Endothelial cell of umbilical vein (primary cell): ENCODE measurements around the gene KCNK16. TPM values are rescaled to one million over a fixed set of nuclear protein-coding genes. Genes with fewer than 3 reads are reported as not detected.

ENCODE experiments used
- BruUV-seq: library from RNA; stranded (reverse); fragments of 400-500 nt; replicated peaks from 2 replicates; lab custom pipeline; 2021; lab: Mats Ljungman, UMichigan
- CTCF ChIA-PET: fragments of 300-600, 350-600 bp; sonication (Branson Sonifier 250); formaldehyde crosslinking; loops from one replicate; lab custom pipeline; 2021; ENCODE audit warnings: antibody characterized with exemption, inconsistent platforms; lab: Charles Lee
- POLR2A ChIA-PET: fragments of 300-600, 350-600 bp; sonication (Branson Sonifier 250); formaldehyde crosslinking; loops from one replicate; lab custom pipeline; 2021; ENCODE audit warnings: antibody characterized with exemption, inconsistent platforms; lab: Charles Lee
- DNase-seq: peaks from one replicate; pipeline ENCODE4 v3.0.0-alpha.2; 2011; ENCODE audit warnings: low read depth, low spot score
- FAIRE-seq: peaks from 2 replicates; lab custom pipeline; 2011; peaks lifted over from hg19 to GRCh38; lab: Jason Lieb, UNC
- H2AFZ ChIP-seq: 2 replicates; pipeline ENCODE4 v1.6.0; 2012; ENCODE audit warnings: low read depth, low read length, control low read depth, inconsistent platforms
- H3K27ac ChIP-seq: 2 replicates; pipeline ENCODE4 v1.5.1; 2011; ENCODE audit warnings: low read depth, mild to moderate bottlenecking, control low read depth, low read length, moderate library complexity; ENCODE audit not compliant: insufficient read depth
- H3K27me3 ChIP-seq, 2 experiments: 2 replicates each; pipeline versions ENCODE4 v1.6.0 to v1.6.1; 2011; ENCODE audit warnings: low read length in 2 of 2, mixed read lengths in 1 of 2; ENCODE audit not compliant: control insufficient read depth in 2 of 2, insufficient read depth in 2 of 2
- H3K36me3 ChIP-seq, 2 experiments: 2 replicates in 1 of 2; 3 replicates in 1 of 2; pipeline ENCODE4 v1.5.1; 2011; ENCODE audit warnings: low read length in 2 of 2, mild to moderate bottlenecking in 1 of 2, moderate library complexity in 1 of 2; ENCODE audit not compliant: control insufficient read depth in 2 of 2, insufficient read depth in 2 of 2; ENCODE audit errors: extremely low read depth in 1 of 2
- H3K4me1 ChIP-seq: 3 replicates; pipeline ENCODE4 v1.5.1; 2011; ENCODE audit warnings: mild to moderate bottlenecking, low read length; ENCODE audit not compliant: control insufficient read depth, insufficient read depth; ENCODE audit errors: extremely low read depth
- H3K4me2 ChIP-seq: 2 replicates; pipeline ENCODE4 v1.6.1; 2011; ENCODE audit warnings: low read length, control low read depth, mixed read lengths; ENCODE audit not compliant: insufficient read depth
- H3K4me3 ChIP-seq, 3 experiments: fragments of 200-600 bp in 1 of 3; sonication (generic), shearing (Covaris generic) in 1 of 3; replicated peaks in 1 of 3; 2 replicates each; pipeline ENCODE4 v1.5.1; 2011 to 2016; ENCODE audit warnings: control low read depth in 3 of 3, low read length in 3 of 3, mild to moderate bottlenecking in 2 of 3, inconsistent platforms in 1 of 3, low read depth in 1 of 3, moderate library complexity in 1 of 3; ENCODE audit not compliant: insufficient read depth in 1 of 3
- H3K79me2 ChIP-seq: 2 replicates; pipeline ENCODE4 v1.6.0; 2012; ENCODE audit warnings: low read length, inconsistent platforms; ENCODE audit not compliant: control insufficient read depth, insufficient read depth
- H3K9ac ChIP-seq: replicated peaks from 2 replicates; pipeline ENCODE3; 2011; ENCODE audit warnings: low read length, control low read depth; ENCODE audit not compliant: insufficient read depth; ENCODE audit errors: extremely low read depth
- H3K9me1 ChIP-seq: replicated peaks from 3 replicates; pipeline ENCODE4 v1.6.0; 2011; ENCODE audit warnings: mild to moderate bottlenecking, low read length; ENCODE audit not compliant: control insufficient read depth, insufficient read depth; ENCODE audit errors: extremely low read depth
- H3K9me3 ChIP-seq: replicated peaks from 2 replicates; pipeline ENCODE4 v1.5.1; 2012; ENCODE audit warnings: low read length, inconsistent platforms; ENCODE audit not compliant: control insufficient read depth, insufficient read depth
- H4K20me1 ChIP-seq: replicated peaks from 2 replicates; pipeline ENCODE3; 2011; ENCODE audit warnings: mild to moderate bottlenecking, low read length; ENCODE audit not compliant: control insufficient read depth, insufficient read depth; ENCODE audit errors: extremely low read depth
- EZH2 ChIP-seq: IDR thresholded peaks from 2 replicates; pipeline ENCODE4 v1.6.1; 2012; ENCODE audit warnings: borderline replicate concordance, low read depth, mild to moderate bottlenecking, moderate library complexity, low read length, inconsistent platforms; ENCODE audit not compliant: severe bottlenecking
- FOS ChIP-seq: IDR thresholded peaks from 2 replicates; pipeline ENCODE4 v1.6.1; 2011; ENCODE audit warnings: mild to moderate bottlenecking, low read length, moderate library complexity, borderline replicate concordance; ENCODE audit not compliant: insufficient read depth
- GATA2 ChIP-seq: IDR thresholded peaks from 2 replicates; pipeline ENCODE4 v1.7.0; 2011; ENCODE audit warnings: low read depth, mild to moderate bottlenecking, moderate library complexity, mixed read lengths, low read length; ENCODE audit not compliant: insufficient read length, insufficient read depth
- JUN ChIP-seq: IDR thresholded peaks from 2 replicates; pipeline ENCODE4 v1.6.1; 2011; ENCODE audit warnings: borderline replicate concordance, low read depth; ENCODE audit not compliant: insufficient read length, insufficient read depth
- MYC ChIP-seq: IDR thresholded peaks from one replicate; pipeline ENCODE4 v1.6.1; 2011; ENCODE audit warnings: mild to moderate bottlenecking, low read depth, low read length
- POLR2A ChIP-seq: IDR thresholded peaks from 2 replicates; pipeline ENCODE4 v1.6.1; 2012; ENCODE audit warnings: low read depth, mild to moderate bottlenecking, control low read depth, low read length
- POLR2AphosphoS5 ChIP-seq: IDR thresholded peaks from 2 replicates; pipeline ENCODE4 v1.6.1; 2012; ENCODE audit warnings: low read depth, mild to moderate bottlenecking, control low read depth, low read length, moderate library complexity; ENCODE audit not compliant: insufficient read depth
- dilution Hi-C: fragments of 300-500 bp; cut with MboI; formaldehyde crosslinking; loops from one replicate; pipeline ENCODE4 v1.15.0; 2019; ENCODE audit warnings: low sequenced_read_pairs; ENCODE audit not compliant: extremely low pct_ligation_motif_present
- intact Hi-C: fragments of 100-400 bp; cut with micrococcal nuclease; formaldehyde crosslinking; loops from one replicate; pipeline ENCODE4 v1.10.0; 2022
- polyA plus RNA-seq, 4 experiments: library from polyadenylated mRNA; depleted of rRNA in 3 of 4; stranded (reverse) in 3 of 4; unstranded in 1 of 4; fragments of >200 nt; gene quantifications; 2 replicates each; pipeline versions ENCODE4 v1.2.1 to v1.2.3, GENCODE V29; 2011 to 2012; ENCODE audit warnings: missing spikeins in 1 of 4
- total RNA-seq: library from RNA; stranded (reverse); gene quantifications from 2 replicates; pipeline ENCODE4 v1.2.3, GENCODE V29; 2021
- TF ChIP-seq, protein P1 (sequence below), 2 donors: IDR thresholded peaks; 1 replicate in 1 of 2; 2 replicates in 1 of 2; pipeline ENCODE4 v1.5.1; 2011; ENCODE audit warnings: low read length in 2 of 2, mild to moderate bottlenecking in 2 of 2, moderate library complexity in 2 of 2, control low read depth in 1 of 2, inconsistent platforms in 1 of 2, low read depth in 1 of 2; ENCODE audit not compliant: insufficient read depth in 1 of 2; ENCODE audit errors: extremely low read depth in 1 of 2
- TF ChIP-seq, protein P2 (sequence below): IDR thresholded peaks from 2 replicates; pipeline ENCODE4 v1.6.1; 2011; ENCODE audit not compliant: insufficient read depth, insufficient read length

KCNK16 gene
- total and polyA plus RNA-seq, 2 donors (not counting 3 experiments of a cell fraction or from before 2014, with no cell fraction given) = not detected

- peaks cover 0 to 2% of the 10 kb centered on the region in 2 experiments for H3K27me3 ChIP-seq
- no peak for DNase-seq
- no peak overlapping the region for H3K4me2 ChIP-seq
- no peaks in the 10 kb centered on the region for H3K79me2 ChIP-seq
- H3K4me1 ChIP-seq = no peaks in the 10 kb centered on the region
- H4K20me1 ChIP-seq = no peaks in the 10 kb centered on the region
- H3K36me3 ChIP-seq = no peaks in the 10 kb centered on the region
- no peak for TF ChIP-seq MYC
- TF ChIP-seq, protein P1, sequence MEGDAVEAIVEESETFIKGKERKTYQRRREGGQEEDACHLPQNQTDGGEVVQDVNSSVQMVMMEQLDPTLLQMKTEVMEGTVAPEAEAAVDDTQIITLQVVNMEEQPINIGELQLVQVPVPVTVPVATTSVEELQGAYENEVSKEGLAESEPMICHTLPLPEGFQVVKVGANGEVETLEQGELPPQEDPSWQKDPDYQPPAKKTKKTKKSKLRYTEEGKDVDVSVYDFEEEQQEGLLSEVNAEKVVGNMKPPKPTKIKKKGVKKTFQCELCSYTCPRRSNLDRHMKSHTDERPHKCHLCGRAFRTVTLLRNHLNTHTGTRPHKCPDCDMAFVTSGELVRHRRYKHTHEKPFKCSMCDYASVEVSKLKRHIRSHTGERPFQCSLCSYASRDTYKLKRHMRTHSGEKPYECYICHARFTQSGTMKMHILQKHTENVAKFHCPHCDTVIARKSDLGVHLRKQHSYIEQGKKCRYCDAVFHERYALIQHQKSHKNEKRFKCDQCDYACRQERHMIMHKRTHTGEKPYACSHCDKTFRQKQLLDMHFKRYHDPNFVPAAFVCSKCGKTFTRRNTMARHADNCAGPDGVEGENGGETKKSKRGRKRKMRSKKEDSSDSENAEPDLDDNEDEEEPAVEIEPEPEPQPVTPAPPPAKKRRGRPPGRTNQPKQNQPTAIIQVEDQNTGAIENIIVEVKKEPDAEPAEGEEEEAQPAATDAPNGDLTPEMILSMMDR (IDR thresholded peaks at IDR 0.05; ENCODE audit: extremely low read depth in 1 of 2, insufficient read depth in 1 of 2, low read depth in 1 of 2, low read length in 2 of 2) = no peak
- no peaks in the 10 kb centered on the region for H3K9me3 ChIP-seq
- no peaks in the 10 kb centered on the region for H3K9me1 ChIP-seq
- intact Hi-C loops (loop anchor here (10.0 kb wide), 1 partner anchor 1502 kb away; no protein-coding TSS in a partner anchor), dilution Hi-C loops (no loop called here)
- no peak overlapping the region for H3K4me3 ChIP-seq
- ChIA-PET CTCF (no interaction called here), POLR2A (no interaction called here)
- no TSS peak for BruUV-seq
- H3K27ac ChIP-seq = no peak overlapping the region
- no peak overlapping the region for H2AFZ ChIP-seq
- H3K9ac ChIP-seq = no peak overlapping the region
- no peak for FAIRE-seq
These were observed 20.3 kb upstream of the KCNK16 start for GRCh38 chr6:39342692-39343395.

DNA sequence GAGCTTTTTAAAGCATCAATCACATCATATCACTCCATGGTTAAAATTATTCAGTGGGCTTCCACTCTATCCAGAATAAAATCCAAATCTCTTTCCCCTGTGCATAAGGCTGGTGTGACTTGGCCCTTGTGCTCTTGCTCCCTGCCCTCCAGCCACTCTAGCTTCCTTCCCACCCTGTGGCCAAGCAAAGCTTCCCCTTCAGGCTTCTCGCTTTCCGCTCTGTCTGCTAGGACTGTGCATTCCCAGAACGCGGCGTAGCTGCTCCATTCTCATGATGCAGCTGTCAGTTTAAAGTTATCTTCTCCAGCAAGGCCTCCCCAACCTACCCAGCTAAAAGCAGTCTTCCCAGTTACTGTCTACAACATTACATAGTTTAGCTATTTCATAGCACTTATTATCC lies 19.4 kb upstream of the KCNK16 start:
- no peaks in the 10 kb centered on the region for H3K36me3 ChIP-seq
- dilution Hi-C loops (no loop called here), intact Hi-C loops (loop anchor here (10.0 kb wide), 1 partner anchor 1503 kb away; no protein-coding TSS in a partner anchor)
- H2AFZ ChIP-seq = no peak overlapping the region
- no peaks in the 10 kb centered on the region for H3K9me3 ChIP-seq
- H4K20me1 ChIP-seq = no peaks in the 10 kb centered on the region
- peaks cover 0 to 2% of the 10 kb centered on the region in 2 experiments for H3K27me3 ChIP-seq
- no peak for DNase-seq
- no peaks in the 10 kb centered on the region for H3K4me1 ChIP-seq
- POLR2A ChIA-PET = no interaction called here
- H3K27ac ChIP-seq = no peak overlapping the region
- no peaks in the 10 kb centered on the region for H3K79me2 ChIP-seq
- no peak overlapping the region for H3K4me3 ChIP-seq
- BruUV-seq = no TSS peak
- CTCF ChIA-PET = no interaction called here
- H3K4me2 ChIP-seq = no peak overlapping the region
- TF ChIP-seq JUN (no peak), MYC (no peak), POLR2A (no peak), GATA2 (no peak), FOS (no peak), POLR2AphosphoS5 (no peak), EZH2 (no peak)
- TF ChIP-seq, protein P1 (IDR thresholded peaks at IDR 0.05; ENCODE audit: extremely low read depth in 1 of 2, insufficient read depth in 1 of 2, low read depth in 1 of 2, low read length in 2 of 2) = no peak
- TF ChIP-seq, protein P2, sequence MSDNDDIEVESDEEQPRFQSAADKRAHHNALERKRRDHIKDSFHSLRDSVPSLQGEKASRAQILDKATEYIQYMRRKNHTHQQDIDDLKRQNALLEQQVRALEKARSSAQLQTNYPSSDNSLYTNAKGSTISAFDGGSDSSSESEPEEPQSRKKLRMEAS = no peak
- no peaks in the 10 kb centered on the region for H3K9me1 ChIP-seq
- no peak for FAIRE-seq
- no peak overlapping the region for H3K9ac ChIP-seq
